Common myeloid progenitor, CD34-positive (primary cell): ENCODE measurements around the gene TUT4.

ENCODE experiments used
- CTCF ChIA-PET: fragments of 350-600 bp; sonication (Branson Sonifier 250); formaldehyde crosslinking; loops from one replicate; lab custom pipeline; 2021; ENCODE audit warnings: antibody characterized with exemption; lab: Charles Lee
- POLR2A ChIA-PET: fragments of 350-600 bp; sonication (Branson Sonifier 250); formaldehyde crosslinking; loops from one replicate; lab custom pipeline; 2021; ENCODE audit warnings: antibody characterized with exemption; lab: Charles Lee
- DNase-seq, 3 donors: peaks; one replicate each; pipeline versions ENCODE4 v3.0.0 to v3.0.0-alpha.2; 2013
- H3K27ac ChIP-seq, 2 experiments: 1 replicate in 1 of 2; 2 replicates in 1 of 2; pipeline ENCODE4 v1.7.0; 2013; ENCODE audit warnings: inconsistent platforms in 2 of 2, low read length in 2 of 2, mild to moderate bottlenecking in 2 of 2, low read depth in 1 of 2, moderate library complexity in 1 of 2; ENCODE audit not compliant: severe bottlenecking in 2 of 2, insufficient read depth in 1 of 2, poor library complexity in 1 of 2
- H3K27me3 ChIP-seq, 5 experiments: replicated peaks in 2 of 5; 1 replicate in 3 of 5; 2 replicates in 2 of 5; pipeline versions ENCODE4 v1.6.1 to v1.7.0; 2013; ENCODE audit warnings: low read length in 4 of 5, mild to moderate bottlenecking in 2 of 5, moderate library complexity in 2 of 5, inconsistent platforms in 1 of 5; ENCODE audit not compliant: insufficient read depth in 5 of 5, control insufficient read depth in 4 of 5
- H3K36me3 ChIP-seq, 4 experiments: 1 replicate in 2 of 4; 2 replicates in 2 of 4; pipeline versions ENCODE4 v1.6.1 to v1.7.0; 2013; ENCODE audit warnings: low read length in 3 of 4, control low read depth in 1 of 4, mild to moderate bottlenecking in 1 of 4; ENCODE audit not compliant: control insufficient read depth in 4 of 4, insufficient read depth in 4 of 4
- H3K4me1 ChIP-seq, 4 experiments: 1 replicate in 3 of 4; 2 replicates in 1 of 4; pipeline versions ENCODE4 v1.6.1 to v1.7.1; 2013; ENCODE audit warnings: low read length in 3 of 4, mild to moderate bottlenecking in 3 of 4, control low read depth in 1 of 4, inconsistent platforms in 1 of 4, moderate library complexity in 1 of 4; ENCODE audit not compliant: control insufficient read depth in 4 of 4, insufficient read depth in 4 of 4; ENCODE audit errors: control extremely low read depth in 1 of 4
- H3K4me3 ChIP-seq, 7 experiments: 1 replicate in 4 of 7; 2 replicates in 3 of 7; pipeline versions ENCODE4 v1.5.1 to v1.7.0; 2013; ENCODE audit warnings: mild to moderate bottlenecking in 7 of 7, low read length in 6 of 7, moderate library complexity in 6 of 7, inconsistent platforms in 2 of 7, low read depth in 2 of 7, control low read depth in 1 of 7; ENCODE audit not compliant: insufficient read depth in 4 of 7, control insufficient read depth in 1 of 7; ENCODE audit errors: extremely low read depth in 1 of 7
- H3K9me3 ChIP-seq, 5 experiments: 1 replicate in 4 of 5; 2 replicates in 1 of 5; pipeline versions ENCODE4 v1.6.1 to v1.7.1; 2013; ENCODE audit warnings: low read length in 4 of 5, mild to moderate bottlenecking in 2 of 5, inconsistent platforms in 1 of 5, low read depth in 1 of 5, moderate library complexity in 1 of 5; ENCODE audit not compliant: control insufficient read depth in 4 of 5, insufficient read depth in 2 of 5; ENCODE audit errors: control extremely low read depth in 1 of 5
- WGBS: methylation state at CpG from one replicate; pipeline ENCODE4 v1.1.5; 2013; ENCODE audit not compliant: insufficient coverage; 5-methylcytosine and 5-hydroxymethylcytosine counted together

The TUT4 gene

DNA sequence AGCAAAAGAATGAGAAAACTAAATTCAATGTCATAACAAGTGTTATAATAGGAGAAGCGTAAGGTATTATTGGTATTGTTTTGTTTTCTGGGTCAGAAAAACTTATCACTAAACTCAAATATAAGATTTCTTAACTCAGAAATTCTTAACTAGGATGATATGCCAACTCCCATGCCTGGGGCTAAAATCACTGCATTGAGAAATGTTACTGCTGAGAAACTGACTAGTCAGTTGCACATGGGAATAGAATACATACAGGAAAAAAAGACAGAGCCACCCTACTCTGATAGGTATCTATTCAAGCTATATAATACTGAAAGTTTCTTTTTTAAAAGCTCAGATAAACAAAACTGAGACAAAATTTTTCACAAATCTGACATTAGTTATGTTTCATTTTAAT lies 92.2 kb downstream of the TUT4 start:
- CTCF ChIA-PET: no interaction called here
- H3K9me3 ChIP-seq: no peaks in the 10 kb centered on the region
- DNase-seq: no peak
- no peak overlapping the region for H3K4me3 ChIP-seq
- H3K27me3 ChIP-seq: no peaks in the 10 kb centered on the region
- H3K27ac ChIP-seq: no peak overlapping the region
- WGBS: no CpG with 5 or more reads among the region's 1 CpG
- H3K36me3 ChIP-seq: peaks cover 2 to 24% (median 10%) of the 10 kb centered on the region in 4 experiments
- POLR2A ChIA-PET: no interaction called here
- no peaks in the 10 kb centered on the region for H3K4me1 ChIP-seq

GRCh38 chr1:52455686-52456085 lies 97.2 kb downstream of the TUT4 start:
- ChIA-PET POLR2A (no interaction called here), CTCF (interaction anchor here (0.6 to 0.8 kb wide), 2 partner anchors 16 to 370 kb away, joined by 3 to 5 read pairs; no protein-coding TSS in a partner anchor)
- Histone ChIP-seq H3K27ac (no peak overlapping the region), H3K27me3 (no peaks in the 10 kb centered on the region), H3K4me3 (no peak overlapping the region), H3K4me1 (no peaks in the 10 kb centered on the region), H3K36me3 (peaks cover 7 to 20% (median 12%) of the 10 kb centered on the region in 4 experiments), H3K9me3 (no peaks in the 10 kb centered on the region)
- DNase-seq: no peak
- WGBS: 100% methylated on average over 1 of the region's 2 CpGs

DNA sequence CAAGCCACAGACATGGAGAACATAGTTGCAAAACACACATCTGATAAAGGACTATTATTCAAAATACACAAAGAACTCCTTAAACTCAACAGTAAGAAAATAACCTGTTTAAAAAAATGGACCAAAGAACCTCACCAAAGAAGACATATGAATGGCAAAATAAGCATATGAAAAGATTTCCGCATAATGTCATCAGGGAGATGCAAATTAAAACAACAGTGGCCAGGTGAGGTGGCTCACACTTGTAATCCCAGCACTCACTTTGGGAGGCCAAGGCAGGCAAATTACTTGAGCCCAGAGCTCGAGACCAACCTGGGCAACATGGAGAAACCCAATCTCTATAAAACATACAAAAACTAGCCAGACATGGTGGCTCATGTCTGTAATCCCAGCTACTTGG lies 98.1 kb downstream of the TUT4 start:
- no peaks in the 10 kb centered on the region for H3K9me3 ChIP-seq
- H3K36me3 ChIP-seq: peaks cover 7 to 16% (median 11%) of the 10 kb centered on the region in 4 experiments
- ChIA-PET CTCF (interaction anchor here (0.7 kb wide), 1 partner anchor 11 kb away, joined by 3 read pairs; no protein-coding TSS in a partner anchor), POLR2A (no interaction called here)
- no peak overlapping the region for H3K27ac ChIP-seq
- 83% methylated on average over 1 of the region's 2 CpGs for WGBS
- no peaks in the 10 kb centered on the region for H3K27me3 ChIP-seq
- H3K4me1 ChIP-seq: no peaks in the 10 kb centered on the region
- no peak for DNase-seq
- no peak overlapping the region for H3K4me3 ChIP-seq

- peaks cover 7 to 16% (median 11%) of the 10 kb centered on the region in 4 experiments for H3K36me3 ChIP-seq
- ChIA-PET CTCF (no interaction called here), POLR2A (no interaction called here)
- H3K27ac ChIP-seq: no peak overlapping the region
- no peaks in the 10 kb centered on the region for H3K9me3 ChIP-seq
- H3K4me3 ChIP-seq: no peak overlapping the region
- H3K4me1 ChIP-seq: no peaks in the 10 kb centered on the region
- WGBS: no CpG with 5 or more reads among the region's 1 CpG
- H3K27me3 ChIP-seq: no peaks in the 10 kb centered on the region
- DNase-seq: no peak
Observed at GRCh38 chr1:52454127-52454526, 98.8 kb downstream of the TUT4 start.

DNA sequence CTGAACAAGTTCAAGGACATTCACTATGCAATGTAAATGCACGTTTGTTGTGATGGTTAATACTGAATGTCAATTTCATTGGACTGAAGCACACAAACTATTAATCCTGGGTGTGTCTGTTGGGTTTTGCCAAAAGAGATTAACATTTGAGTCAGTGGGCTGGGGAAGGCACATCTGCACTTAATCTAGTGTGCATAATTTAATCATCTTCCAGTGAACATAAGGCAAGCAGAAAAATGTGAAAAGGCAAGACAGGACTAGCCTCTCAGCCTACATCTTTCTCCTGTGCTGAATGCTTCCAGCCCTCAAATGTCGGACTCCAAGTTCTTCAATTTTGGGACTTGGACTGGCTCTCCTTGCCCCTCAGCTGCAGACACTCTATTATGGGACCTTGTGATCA lies 108.4 kb downstream of the TUT4 start:
- POLR2A ChIA-PET: no interaction called here
- Histone ChIP-seq H3K27me3 (no peaks in the 10 kb centered on the region), H3K27ac (no peak overlapping the region), H3K4me3 (no peak overlapping the region), H3K36me3 (peaks cover 7 to 44% (median 18%) of the 10 kb centered on the region in 4 experiments), H3K4me1 (no peaks in the 10 kb centered on the region), H3K9me3 (no peaks in the 10 kb centered on the region)
- CTCF ChIA-PET: no interaction called here
- no CpG with 5 or more reads among the region's 2 CpGs for WGBS
- DNase-seq: no peak

- Histone ChIP-seq H3K27ac (no peak overlapping the region), H3K27me3 (no peaks in the 10 kb centered on the region), H3K4me3 (no peak overlapping the region), H3K4me1 (no peaks in the 10 kb centered on the region), H3K9me3 (no peaks in the 10 kb centered on the region), H3K36me3 (peaks cover 7 to 43% (median 27%) of the 10 kb centered on the region in 4 experiments)
- ChIA-PET CTCF (interaction anchor here (1.0 kb wide), 2 partner anchors 245 to 793 kb away, joined by 3 to 4 read pairs; no protein-coding TSS in a partner anchor), POLR2A (interaction anchor here (0.6 kb wide), 1 partner anchor 35 kb away, joined by 3 read pairs; no protein-coding TSS in a partner anchor)
- no peak for DNase-seq
- WGBS: 80% methylated on average over 1 of the region's 4 CpGs
Observed at GRCh38 chr1:52439976-52440375, 112.9 kb downstream of the TUT4 start.

DNA sequence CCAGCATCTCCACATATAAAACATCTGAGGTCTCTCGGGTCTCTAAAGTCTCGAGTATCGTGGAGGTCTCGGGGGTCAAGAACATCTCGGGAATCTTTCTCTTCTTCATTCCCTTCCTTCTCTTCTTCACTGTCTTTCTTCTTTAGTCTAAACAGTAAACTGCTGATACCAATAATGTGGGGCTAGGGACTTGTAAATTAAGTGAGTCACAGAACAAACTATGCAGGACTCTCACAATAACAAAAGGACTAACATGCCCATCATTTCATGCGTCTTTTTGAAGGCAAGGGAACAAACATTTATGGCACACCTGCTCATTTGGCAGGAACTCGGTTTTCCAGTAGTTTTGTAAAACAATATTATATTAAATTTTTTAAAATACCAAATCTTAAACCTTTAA lies 116.1 kb downstream of the TUT4 start:
- ChIA-PET POLR2A (no interaction called here), CTCF (no interaction called here)
- Histone ChIP-seq H3K27ac (no peak overlapping the region), H3K27me3 (no peaks in the 10 kb centered on the region), H3K36me3 (peaks cover 11 to 38% (median 31%) of the 10 kb centered on the region in 4 experiments), H3K9me3 (no peaks in the 10 kb centered on the region), H3K4me1 (no peaks in the 10 kb centered on the region), H3K4me3 (no peak overlapping the region)
- no peak for DNase-seq
- WGBS: 80% methylated on average over 1 of the region's 7 CpGs
